Measurements from ENCODE around the gene SYP.

- no peak for TF ChIP-seq SP1 (IDR thresholded peaks at IDR 0.05)
- TF ChIP-seq PKNOX1 (IDR thresholded peaks at IDR 0.05), result no peak
- TF ChIP-seq ARNT (IDR thresholded peaks at IDR 0.05), result no peak
- TF ChIP-seq SUZ12 (IDR thresholded peaks at IDR 0.05), result no peak
Measured at GRCh38 chrX:49186125-49187027, 13.6 kb downstream of the SYP start, which contains the start of gene PRICKLE3.

All from HEK293T (cell line).